Smooth muscle cell (in vitro differentiated cells): Measurements from ENCODE around the gene NR4A3. TPM values are rescaled to one million over a fixed set of nuclear protein-coding genes. Genes with fewer than 3 reads are reported as not detected.

Source experiments
- DNase-seq: peaks from one replicate; lab custom pipeline; 2025; ENCODE audit not compliant: unreplicated experiment; lab: John Stamatoyannopoulos, UW
- H2AFZ ChIP-seq: fragments of 200-600 bp; sonication (generic); 2 replicates; pipeline ENCODE4 v1.6.0; 2016; ENCODE audit warnings: antibody characterized with exemption, low read depth, mild to moderate bottlenecking
- H3F3A ChIP-seq: fragments of 200-600 bp; sonication (generic); 2 replicates; pipeline ENCODE4 v1.6.0; 2017; ENCODE audit warnings: antibody characterized with exemption, low read depth
- H3K27ac ChIP-seq: fragments of 200-600 bp; sonication (generic); 2 replicates; pipeline ENCODE4 v1.5.1; 2016; ENCODE audit warnings: low read depth, mild to moderate bottlenecking
- H3K27me3 ChIP-seq: fragments of 200-600 bp; sonication (generic); 2 replicates; pipeline ENCODE4 v1.6.1; 2016; ENCODE audit warnings: low read depth, mild to moderate bottlenecking
- H3K36me3 ChIP-seq: fragments of 200-600 bp; sonication (generic); 2 replicates; pipeline ENCODE4 v1.5.1; 2016; ENCODE audit warnings: low read depth
- H3K4me1 ChIP-seq: fragments of 200-600 bp; sonication (generic); 2 replicates; pipeline ENCODE4 v1.5.1; 2016; ENCODE audit warnings: low read depth
- H3K4me2 ChIP-seq: fragments of 200-600 bp; sonication (generic); 2 replicates; pipeline ENCODE4 v1.6.0; 2016; ENCODE audit warnings: mild to moderate bottlenecking
- H3K4me3 ChIP-seq: fragments of 200-600 bp; sonication (generic); 2 replicates; pipeline ENCODE4 v1.5.1; 2016; ENCODE audit warnings: mild to moderate bottlenecking
- H3K79me2 ChIP-seq: fragments of 200-600 bp; sonication (generic); 2 replicates; pipeline ENCODE4 v1.6.0; 2016; ENCODE audit warnings: low read depth, mild to moderate bottlenecking
- H3K9ac ChIP-seq: fragments of 200-600 bp; sonication (generic); 2 replicates; pipeline ENCODE4 v1.6.0; 2016; ENCODE audit warnings: low read depth
- H3K9me3 ChIP-seq: fragments of 200-600 bp; sonication (generic); replicated peaks from 2 replicates; pipeline ENCODE4 v1.5.1; 2016; ENCODE audit warnings: low read depth
- H4K20me1 ChIP-seq: fragments of 200-600 bp; sonication (generic); 2 replicates; pipeline ENCODE4 v1.6.0; 2016; ENCODE audit warnings: low read depth
- WGBS: methylation state at CpG from one replicate; pipeline ENCODE4 v1.1.7; 2016; ENCODE audit warnings: low lambda C conversion rate; 5-methylcytosine and 5-hydroxymethylcytosine counted together
- polyA plus RNA-seq: library from polyadenylated mRNA; unstranded; fragments of >200 nt; fragmentation: Nextera tagmentation; extraction: Ambion mirVana; gene quantifications from 2 replicates; pipeline ENCODE4 v1.2.1, GENCODE V29; 2016
- total RNA-seq: library from RNA; depleted of rRNA; stranded (reverse); fragments of >200 nt; gene quantifications from 2 replicates; pipeline ENCODE4 v1.2.3, GENCODE V29; 2014
- TF ChIP-seq, protein P1 (sequence below): fragments of 200-600 bp; sonication (generic); IDR thresholded peaks from 2 replicates; pipeline ENCODE4 v1.5.1; 2017; ENCODE audit warnings: borderline replicate concordance, mild to moderate bottlenecking, antibody characterized with exemption; ENCODE audit not compliant: insufficient read depth, poor library complexity, severe bottlenecking

The NR4A3 gene
- total and polyA plus RNA-seq, 2 experiments from 2014 or later: 7.8 to 23.5 TPM

- 97% methylated on average over 3 of the region's 3 CpGs for WGBS
- Histone ChIP-seq H3K79me2 (no peaks in the 10 kb centered on the region), H2AFZ (no peak overlapping the region), H3K4me1 (peaks cover 3% of the 10 kb centered on the region), H4K20me1 (no peaks in the 10 kb centered on the region), H3K4me3 (no peak overlapping the region), H3K4me2 (no peak overlapping the region), H3K27ac (no peak overlapping the region), H3K9ac (no peak overlapping the region), H3K9me3 (no peaks in the 10 kb centered on the region), H3F3A (no peaks in the 10 kb centered on the region), H3K27me3 (no peaks in the 10 kb centered on the region), H3K36me3 (no peaks in the 10 kb centered on the region)
- TF ChIP-seq, protein P1, sequence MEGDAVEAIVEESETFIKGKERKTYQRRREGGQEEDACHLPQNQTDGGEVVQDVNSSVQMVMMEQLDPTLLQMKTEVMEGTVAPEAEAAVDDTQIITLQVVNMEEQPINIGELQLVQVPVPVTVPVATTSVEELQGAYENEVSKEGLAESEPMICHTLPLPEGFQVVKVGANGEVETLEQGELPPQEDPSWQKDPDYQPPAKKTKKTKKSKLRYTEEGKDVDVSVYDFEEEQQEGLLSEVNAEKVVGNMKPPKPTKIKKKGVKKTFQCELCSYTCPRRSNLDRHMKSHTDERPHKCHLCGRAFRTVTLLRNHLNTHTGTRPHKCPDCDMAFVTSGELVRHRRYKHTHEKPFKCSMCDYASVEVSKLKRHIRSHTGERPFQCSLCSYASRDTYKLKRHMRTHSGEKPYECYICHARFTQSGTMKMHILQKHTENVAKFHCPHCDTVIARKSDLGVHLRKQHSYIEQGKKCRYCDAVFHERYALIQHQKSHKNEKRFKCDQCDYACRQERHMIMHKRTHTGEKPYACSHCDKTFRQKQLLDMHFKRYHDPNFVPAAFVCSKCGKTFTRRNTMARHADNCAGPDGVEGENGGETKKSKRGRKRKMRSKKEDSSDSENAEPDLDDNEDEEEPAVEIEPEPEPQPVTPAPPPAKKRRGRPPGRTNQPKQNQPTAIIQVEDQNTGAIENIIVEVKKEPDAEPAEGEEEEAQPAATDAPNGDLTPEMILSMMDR: no peak
- no peak for DNase-seq
These were observed 36.4 kb downstream of the NR4A3 start for GRCh38 chr9:99858087-99858486.

DNA sequence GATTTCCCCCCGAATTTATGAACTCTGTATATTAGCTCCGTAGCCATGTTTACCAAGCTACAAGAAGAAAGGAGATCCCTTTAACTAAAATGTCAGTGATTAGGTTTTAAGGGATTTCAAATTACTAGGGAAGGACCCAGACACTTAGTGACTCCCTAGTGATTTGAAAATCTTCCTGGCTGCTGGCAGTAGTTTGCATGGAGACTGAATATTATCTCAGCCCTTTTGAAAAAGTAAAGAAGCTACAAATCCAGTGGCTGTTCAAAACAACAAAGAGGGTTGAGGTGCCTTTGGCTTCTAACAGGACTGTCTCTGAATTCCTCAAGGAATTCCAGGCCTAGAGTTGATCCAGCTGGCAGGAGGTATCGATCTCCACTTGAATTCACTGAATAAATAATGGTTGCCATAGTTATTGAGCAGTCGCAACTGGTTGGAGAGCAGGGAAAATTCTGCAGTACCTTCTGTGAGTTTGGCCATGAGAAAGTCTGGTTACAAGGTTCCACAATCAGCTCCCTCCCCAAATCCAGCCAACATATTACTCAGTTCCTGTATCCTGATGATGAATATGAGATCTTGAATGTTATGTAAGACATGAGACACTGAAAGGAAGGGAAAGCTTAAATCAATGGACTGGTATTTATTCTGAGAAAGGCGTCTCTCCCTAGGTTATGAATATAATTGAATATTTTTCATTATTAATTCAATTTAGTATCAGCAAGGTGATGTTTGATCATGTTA lies 37.7 kb downstream of the NR4A3 start:
- Histone ChIP-seq H3K79me2 (no peaks in the 10 kb centered on the region), H3F3A (no peaks in the 10 kb centered on the region), H3K36me3 (no peaks in the 10 kb centered on the region), H3K4me3 (no peak overlapping the region), H3K9ac (no peak overlapping the region), H2AFZ (no peak overlapping the region), H4K20me1 (no peaks in the 10 kb centered on the region), H3K4me2 (no peak overlapping the region), H3K27me3 (no peaks in the 10 kb centered on the region), H3K27ac (no peak overlapping the region), H3K9me3 (no peaks in the 10 kb centered on the region), H3K4me1 (peaks cover 3% of the 10 kb centered on the region)
- TF ChIP-seq, protein P1: no peak
- no peak for DNase-seq
- WGBS: 87% methylated on average over 5 of the region's 5 CpGs

- Histone ChIP-seq H3K4me3 (no peak overlapping the region), H3K9me3 (no peaks in the 10 kb centered on the region), H3K36me3 (no peaks in the 10 kb centered on the region), H4K20me1 (no peaks in the 10 kb centered on the region), H3K9ac (no peak overlapping the region), H3K4me1 (peaks cover 3% of the 10 kb centered on the region), H3K27ac (no peak overlapping the region), H3K27me3 (no peaks in the 10 kb centered on the region), H3F3A (no peaks in the 10 kb centered on the region), H2AFZ (no peak overlapping the region), H3K4me2 (no peak overlapping the region), H3K79me2 (no peaks in the 10 kb centered on the region)
- no peak for DNase-seq
- WGBS: 76% methylated on average over 1 of the region's 1 CpG
- TF ChIP-seq, protein P1: no peak
These were observed 38.6 kb downstream of the NR4A3 start for GRCh38 chr9:99860266-99860665.

DNA sequence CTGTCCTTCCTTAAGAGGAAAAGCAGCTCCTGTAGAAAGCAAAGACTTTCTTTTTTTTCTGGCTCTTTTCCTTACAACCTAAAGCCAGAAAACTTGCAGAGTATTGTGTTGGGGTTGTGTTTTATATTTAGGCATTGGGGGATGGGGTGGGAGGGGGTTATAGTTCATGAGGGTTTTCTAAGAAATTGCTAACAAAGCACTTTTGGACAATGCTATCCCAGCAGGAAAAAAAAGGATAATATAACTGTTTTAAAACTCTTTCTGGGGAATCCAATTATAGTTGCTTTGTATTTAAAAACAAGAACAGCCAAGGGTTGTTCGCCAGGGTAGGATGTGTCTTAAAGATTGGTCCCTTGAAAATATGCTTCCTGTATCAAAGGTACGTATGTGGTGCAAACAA lies 42.3 kb downstream of the NR4A3 start:
- Histone ChIP-seq H3K4me1 (peaks cover 3% of the 10 kb centered on the region), H3K9ac (no peak overlapping the region), H3K9me3 (no peaks in the 10 kb centered on the region), H3K27me3 (no peaks in the 10 kb centered on the region), H3K79me2 (no peaks in the 10 kb centered on the region), H2AFZ (no peak overlapping the region), H3K4me2 (no peak overlapping the region), H3K27ac (no peak overlapping the region), H3K4me3 (no peak overlapping the region), H3F3A (no peaks in the 10 kb centered on the region), H4K20me1 (no peaks in the 10 kb centered on the region), H3K36me3 (no peaks in the 10 kb centered on the region)
- DNase-seq: no peak
- WGBS: 96% methylated on average over 2 of the region's 2 CpGs
- TF ChIP-seq, protein P1: no peak
